Measurements from ENCODE around the gene ELFN2.

DNA sequence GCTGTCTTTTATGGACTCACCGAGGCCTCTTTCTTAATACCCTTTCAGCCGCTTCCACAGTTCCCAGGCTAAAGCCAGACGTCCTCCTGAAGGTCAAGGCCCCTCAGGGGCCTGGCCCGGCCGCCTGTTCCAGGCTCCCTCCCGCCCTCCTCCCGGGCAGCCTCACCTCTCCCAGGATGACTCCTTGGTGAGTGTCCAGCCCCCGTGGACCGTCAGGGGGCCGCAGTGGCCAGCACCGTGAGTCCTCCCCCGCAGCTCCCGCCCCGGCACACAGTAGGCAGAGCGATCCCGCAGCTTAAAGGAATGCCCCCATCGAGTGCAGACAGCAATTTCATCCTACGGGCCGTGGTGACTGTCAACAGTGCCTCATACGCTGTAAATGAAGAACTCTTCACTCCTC, 32.9 kb downstream of the ELFN2 start:
- TF ChIP-seq, protein P1, sequence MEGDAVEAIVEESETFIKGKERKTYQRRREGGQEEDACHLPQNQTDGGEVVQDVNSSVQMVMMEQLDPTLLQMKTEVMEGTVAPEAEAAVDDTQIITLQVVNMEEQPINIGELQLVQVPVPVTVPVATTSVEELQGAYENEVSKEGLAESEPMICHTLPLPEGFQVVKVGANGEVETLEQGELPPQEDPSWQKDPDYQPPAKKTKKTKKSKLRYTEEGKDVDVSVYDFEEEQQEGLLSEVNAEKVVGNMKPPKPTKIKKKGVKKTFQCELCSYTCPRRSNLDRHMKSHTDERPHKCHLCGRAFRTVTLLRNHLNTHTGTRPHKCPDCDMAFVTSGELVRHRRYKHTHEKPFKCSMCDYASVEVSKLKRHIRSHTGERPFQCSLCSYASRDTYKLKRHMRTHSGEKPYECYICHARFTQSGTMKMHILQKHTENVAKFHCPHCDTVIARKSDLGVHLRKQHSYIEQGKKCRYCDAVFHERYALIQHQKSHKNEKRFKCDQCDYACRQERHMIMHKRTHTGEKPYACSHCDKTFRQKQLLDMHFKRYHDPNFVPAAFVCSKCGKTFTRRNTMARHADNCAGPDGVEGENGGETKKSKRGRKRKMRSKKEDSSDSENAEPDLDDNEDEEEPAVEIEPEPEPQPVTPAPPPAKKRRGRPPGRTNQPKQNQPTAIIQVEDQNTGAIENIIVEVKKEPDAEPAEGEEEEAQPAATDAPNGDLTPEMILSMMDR (IDR thresholded peaks at IDR 0.05), result no peak
- TF ChIP-seq POLR2A (IDR thresholded peaks at IDR 0.05), result no peak
- no peak for TF ChIP-seq EP300 (IDR thresholded peaks at IDR 0.05)
- TF ChIP-seq POLR2AphosphoS5 (IDR thresholded peaks at IDR 0.05), result no peak
